ENCODE results near the gene LRRC36. TPM values are rescaled to one million over a fixed set of nuclear protein-coding genes. Genes with fewer than 3 reads are reported as not detected.

Gene LRRC36
- total and polyA plus RNA-seq, 2 of the 13 experiments (the other 11 are each of a cell fraction or from before 2014, with no cell fraction given), result 0.12 to 0.15 TPM

GRCh38 chr16:67326115-67326471, 522 bp upstream of the LRRC36 start (continued):
- TF ChIP-seq NFIB (CRISPR knock-in tag; IDR thresholded peaks at IDR 0.05; ENCODE audit: borderline replicate concordance) (no peak), TBX2 (CRISPR knock-in tag; IDR thresholded peaks at IDR 0.05; ENCODE audit: borderline replicate concordance) (peak; percentile 24; the same call in 1 of the 2 replicates), MAZ (IDR thresholded peaks at IDR 0.05; ENCODE audit: borderline replicate concordance, low read depth, low read length) (no peak), MAZ (CRISPR knock-in tag; IDR thresholded peaks at IDR 0.05; ENCODE audit: low read depth) (0 out of 2 replicates have a peak, but pooled peaks have one; percentile 10)

- H3K4me1 ChIP-seq (ENCODE audit: insufficient read depth, low read length), result peaks cover 23% of the 10 kb centered on the region
- H3K9me3 ChIP-seq (ENCODE audit: low read length), result no peaks in the 10 kb centered on the region
- H3K27ac ChIP-seq (ENCODE audit: extremely low read length, insufficient read depth, low read length), result no peak overlapping the region
- POLR2A ChIA-PET, result no interaction called here
- H4K20me1 ChIP-seq (ENCODE audit: insufficient read depth, low read length), result no peaks in the 10 kb centered on the region
- no peak for FAIRE-seq
- H3K79me2 ChIP-seq (ENCODE audit: insufficient read depth, low read length), result no peaks in the 10 kb centered on the region
- BruUV-seq (replicated peaks), result no TSS peak
- DNase-seq (ENCODE audit: low spot score), result no peak
- H3K4me3 ChIP-seq (replicated peaks in 1 of 3; ENCODE audit: insufficient read depth in 1 of 3, low read depth in 2 of 3, low read length in 3 of 3), result no peak overlapping the region
- no peak overlapping the region for H3K9ac ChIP-seq (ENCODE audit: insufficient read depth, low read depth, low read length)
- no peak overlapping the region for H2AFZ ChIP-seq (ENCODE audit: low read length)
- CTCF ChIA-PET (ENCODE audit: low intra/inter-chr PET ratio, low total read pairs), result interaction anchor here (1.4 to 2.8 kb wide), 2 partner anchors 65 to 138 kb away, joined by 10 to 13 read pairs; partner anchors contain the start of gene TPPP3
- intact Hi-C loops (cut with micrococcal nuclease; ENCODE audit: unreplicated experiment), result loop anchor here (2.0 kb wide), 2 partner anchors 65 to 89 kb away; partner anchors contain the start of genes TPPP3 and ZDHHC1
- in situ Hi-C loops (cut with HindIII; ENCODE audit: extremely low pct_ligation_motif_present, low pct_unique_long_range_greater_than_20kb), result no loop called here
- no peak for ATAC-seq
- no peak overlapping the region for H3K4me2 ChIP-seq (ENCODE audit: low read depth, low read length)
- H3K36me3 ChIP-seq (replicated peaks in 1 of 2; ENCODE audit: control insufficient read depth in 1 of 2, insufficient read depth in 2 of 2, low read length in 2 of 2), result no peaks in the 10 kb centered on the region
- H3K27me3 ChIP-seq (ENCODE audit: control insufficient read depth in 1 of 2, insufficient read depth in 2 of 2, low read length in 2 of 2), result peaks cover 0 to 3% of the 10 kb centered on the region in 2 experiments; a peak in 3 of 5 replicates
- 37% methylated on average over 3 of the region's 3 CpGs for WGBS (ENCODE audit: low lambda C conversion rate)
- TF ChIP-seq POGK (CRISPR knock-in tag; conservative IDR thresholded peaks at IDR 0.05) (no peak), ZBTB26 (CRISPR knock-in tag; IDR thresholded peaks at IDR 0.05; ENCODE audit: borderline replicate concordance) (no peak), RCOR2 (CRISPR knock-in tag; IDR thresholded peaks at IDR 0.05) (no peak), FOXP4 (CRISPR knock-in tag; IDR thresholded peaks at IDR 0.05) (no peak), RAD21 (CRISPR knock-in tag; IDR thresholded peaks at IDR 0.05) (no peak), ZIK1 (CRISPR knock-in tag; IDR thresholded peaks at IDR 0.05; ENCODE audit: borderline replicate concordance, low read depth) (no peak), MAX (IDR thresholded peaks at IDR 0.05) (no peak), MTF1 (CRISPR knock-in tag; IDR thresholded peaks at IDR 0.05) (no peak), ZNF670 (CRISPR knock-in tag; IDR thresholded peaks at IDR 0.05; ENCODE audit: borderline replicate concordance) (no peak), CEBPZ (IDR thresholded peaks at IDR 0.05; ENCODE audit: low read length) (no peak)
Observed at GRCh38 chr16:67327743-67328142, 1.1 kb downstream of the LRRC36 start.
